GM12865 (cell line): ENCODE data around the gene CRABP1.

Experiments used
- DNase-seq: peaks from one replicate; pipeline ENCODE4 v3.0.0; 2010; ENCODE audit warnings: low read depth
- H3K4me3 ChIP-seq: 2 replicates; pipeline ENCODE4 v1.5.1; 2011; ENCODE audit warnings: mild to moderate bottlenecking, low read depth, low read length, control low read depth
- TF ChIP-seq, protein P1 (sequence below): IDR thresholded peaks from 2 replicates; pipeline ENCODE4 v1.5.1; 2011; ENCODE audit warnings: low read length, control low read depth, low read depth, inconsistent platforms; ENCODE audit not compliant: insufficient read depth; ENCODE audit errors: missing control alignments

The CRABP1 gene

GRCh38 chr15:78343276-78344060 lies 3.3 kb downstream of the CRABP1 start:
- no peak overlapping the region for H3K4me3 ChIP-seq
- no peak for DNase-seq
- TF ChIP-seq, protein P1, sequence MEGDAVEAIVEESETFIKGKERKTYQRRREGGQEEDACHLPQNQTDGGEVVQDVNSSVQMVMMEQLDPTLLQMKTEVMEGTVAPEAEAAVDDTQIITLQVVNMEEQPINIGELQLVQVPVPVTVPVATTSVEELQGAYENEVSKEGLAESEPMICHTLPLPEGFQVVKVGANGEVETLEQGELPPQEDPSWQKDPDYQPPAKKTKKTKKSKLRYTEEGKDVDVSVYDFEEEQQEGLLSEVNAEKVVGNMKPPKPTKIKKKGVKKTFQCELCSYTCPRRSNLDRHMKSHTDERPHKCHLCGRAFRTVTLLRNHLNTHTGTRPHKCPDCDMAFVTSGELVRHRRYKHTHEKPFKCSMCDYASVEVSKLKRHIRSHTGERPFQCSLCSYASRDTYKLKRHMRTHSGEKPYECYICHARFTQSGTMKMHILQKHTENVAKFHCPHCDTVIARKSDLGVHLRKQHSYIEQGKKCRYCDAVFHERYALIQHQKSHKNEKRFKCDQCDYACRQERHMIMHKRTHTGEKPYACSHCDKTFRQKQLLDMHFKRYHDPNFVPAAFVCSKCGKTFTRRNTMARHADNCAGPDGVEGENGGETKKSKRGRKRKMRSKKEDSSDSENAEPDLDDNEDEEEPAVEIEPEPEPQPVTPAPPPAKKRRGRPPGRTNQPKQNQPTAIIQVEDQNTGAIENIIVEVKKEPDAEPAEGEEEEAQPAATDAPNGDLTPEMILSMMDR = no peak

- no peak for DNase-seq
- TF ChIP-seq, protein P1 = no peak
Observed at GRCh38 chr15:78345396-78346125, 5.4 kb downstream of the CRABP1 start.

GRCh38 chr15:78347586-78348543 lies 7.7 kb downstream of the CRABP1 start:
- no peak for DNase-seq
- H3K4me3 ChIP-seq = no peak overlapping the region
- TF ChIP-seq, protein P1 = no peak

More at GRCh38 chr15:78345396-78346125, 5.4 kb downstream of the CRABP1 start:
- no peak overlapping the region for H3K4me3 ChIP-seq

DNA sequence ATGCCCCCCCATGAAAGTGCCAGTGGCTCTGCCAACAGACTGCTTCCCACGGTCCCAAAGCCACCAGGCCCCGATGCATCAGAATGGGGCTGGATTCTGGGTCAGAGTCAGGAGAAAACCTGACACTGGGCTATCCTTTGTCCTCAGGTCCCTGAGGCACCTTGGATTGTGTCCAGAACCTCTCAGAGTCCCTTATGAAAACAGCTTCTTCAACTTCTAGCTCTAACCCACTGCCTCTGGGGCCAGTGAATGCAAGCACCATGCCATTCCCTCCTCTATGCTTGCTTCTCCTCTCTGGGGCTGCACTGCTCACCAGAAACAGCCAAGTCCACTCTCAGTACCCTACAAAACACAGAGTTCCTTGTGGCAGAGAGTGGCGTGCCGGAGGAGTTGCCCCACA lies 9.9 kb downstream of the CRABP1 start:
- no peak for DNase-seq
- TF ChIP-seq, protein P1 = no peak
- no peak overlapping the region for H3K4me3 ChIP-seq

GRCh38 chr15:78351539-78351938 lies 11.4 kb downstream of the CRABP1 start:
- H3K4me3 ChIP-seq = no peak overlapping the region
- DNase-seq = no peak
- TF ChIP-seq, protein P1 = no peak

GRCh38 chr15:78353093-78353492 lies 12.9 kb downstream of the CRABP1 start:
- TF ChIP-seq, protein P1 = no peak

More at GRCh38 chr15:78353093-78353492, 12.9 kb downstream of the CRABP1 start:
- DNase-seq = peak; percentile 29
- H3K4me3 ChIP-seq = no peak overlapping the region
